ENCODE data around the gene UBB.

- TF ChIP-seq CTCF (IDR thresholded peaks at IDR 0.05 in 2 of 3, conservative IDR thresholded peaks at IDR 0.05 in 1 of 3; ENCODE audit: borderline replicate concordance in 1 of 3, insufficient read depth in 1 of 3, low read depth in 2 of 3, low read length in 2 of 3): no peak
- no peak for TF ChIP-seq EZH2phosphoT487 (IDR thresholded peaks at IDR 0.05; ENCODE audit: borderline replicate concordance)
- no peak for TF ChIP-seq EZH2 (IDR thresholded peaks at IDR 0.05)
- no peak for TF ChIP-seq ZNF274 (IDR thresholded peaks at IDR 0.05; ENCODE audit: low read depth, low read length)
- no peak for TF ChIP-seq RAD21 (IDR thresholded peaks at IDR 0.05; ENCODE audit: low read depth)
- no peak for TF ChIP-seq POLR2A (IDR thresholded peaks at IDR 0.05; ENCODE audit: borderline replicate concordance, extremely low read depth, insufficient read depth, insufficient read length)
Observed at GRCh38 chr17:16345565-16345964, 35.3 kb upstream of the UBB start.
